SK-N-MC (cell line): ENCODE results near the gene PEAK1.

Source experiments
- DNase-seq: peaks from one replicate; pipeline ENCODE4 v3.0.0-alpha.2; 2011; ENCODE audit warnings: low read depth, low spot score
- H3K27ac ChIP-seq: fragments of 200-600 bp; sonication (generic); 2 replicates; pipeline ENCODE4 v1.5.1; 2016; ENCODE audit warnings: mixed run types
- H3K36me3 ChIP-seq: fragments of 200-600 bp; sonication (generic); 2 replicates; pipeline ENCODE4 v1.6.1; 2017; ENCODE audit warnings: antibody characterized with exemption, low read length, mixed read lengths; ENCODE audit not compliant: insufficient read depth
- H3K4me3 ChIP-seq: fragments of 200-600 bp; sonication (generic); 2 replicates; pipeline ENCODE4 v1.5.1; 2016
- H3K9ac ChIP-seq: fragments of 200-600 bp; sonication (generic); 2 replicates; pipeline ENCODE4 v1.8.0; 2017; ENCODE audit warnings: mixed run types, mixed read lengths; ENCODE audit not compliant: insufficient read length
- H3K9me3 ChIP-seq: fragments of 200-600 bp; sonication (generic); 2 replicates; pipeline ENCODE4 v1.6.1; 2017; ENCODE audit warnings: low read depth, mild to moderate bottlenecking, antibody characterized with exemption, low read length, moderate library complexity, mixed read lengths
- EZH2 ChIP-seq: fragments of 200-600 bp; sonication (generic); IDR thresholded peaks from one replicate; pipeline ENCODE4 v1.6.1; 2017; ENCODE audit warnings: antibody characterized with exemption
- FOXP2 ChIP-seq: optimal IDR thresholded peaks from 2 replicates; pipeline ENCODE3; 2011; ENCODE audit warnings: mild to moderate bottlenecking, moderate library complexity; ENCODE audit not compliant: insufficient read depth; ENCODE audit errors: extremely low read length, control extremely low read depth
- POLR2AphosphoS5 ChIP-seq: IDR thresholded peaks from 2 replicates; pipeline ENCODE4 v1.6.1; 2012; ENCODE audit warnings: mild to moderate bottlenecking, low read depth, low read length, borderline replicate concordance

PEAK1 gene

GRCh38 chr15:77239882-77240608 is 179.9 kb downstream of the PEAK1 start:
- Histone ChIP-seq H3K9me3 (no peaks in the 10 kb centered on the region), H3K4me3 (no peak overlapping the region), H3K9ac (no peak overlapping the region), H3K27ac (no peak overlapping the region), H3K36me3 (no peaks in the 10 kb centered on the region)
- no peak for TF ChIP-seq FOXP2
- no peak for TF ChIP-seq POLR2AphosphoS5
- TF ChIP-seq EZH2: no peak
- no peak for DNase-seq

- TF ChIP-seq FOXP2 (no peak), EZH2 (no peak), POLR2AphosphoS5 (no peak)
- Histone ChIP-seq H3K27ac (no peak overlapping the region), H3K4me3 (no peak overlapping the region), H3K36me3 (no peaks in the 10 kb centered on the region), H3K9ac (no peak overlapping the region), H3K9me3 (no peaks in the 10 kb centered on the region)
- no peak for DNase-seq
These were observed 184.3 kb downstream of the PEAK1 start for GRCh38 chr15:77235566-77235965.

GRCh38 chr15:77228828-77229227 is 191.1 kb downstream of the PEAK1 start:
- TF ChIP-seq EZH2 (no peak), POLR2AphosphoS5 (no peak), FOXP2 (no peak)
- H3K36me3 ChIP-seq: no peaks in the 10 kb centered on the region
- no peak overlapping the region for H3K27ac ChIP-seq
- no peak overlapping the region for H3K9ac ChIP-seq
- no peak for DNase-seq
- no peaks in the 10 kb centered on the region for H3K9me3 ChIP-seq
- no peak overlapping the region for H3K4me3 ChIP-seq

- TF ChIP-seq POLR2AphosphoS5 (no peak), FOXP2 (no peak), EZH2 (no peak)
These were observed 193.3 kb downstream of the PEAK1 start for GRCh38 chr15:77226652-77227051.

GRCh38 chr15:77225646-77226045 is 194.3 kb downstream of the PEAK1 start:
- TF ChIP-seq EZH2 (no peak), FOXP2 (no peak), POLR2AphosphoS5 (no peak)
- no peaks in the 10 kb centered on the region for H3K9me3 ChIP-seq
- no peaks in the 10 kb centered on the region for H3K36me3 ChIP-seq
- H3K9ac ChIP-seq: no peak overlapping the region
- H3K27ac ChIP-seq: no peak overlapping the region
- H3K4me3 ChIP-seq: no peak overlapping the region
- no peak for DNase-seq

More at GRCh38 chr15:77226652-77227051, 193.3 kb downstream of the PEAK1 start:
- DNase-seq: no peak
- Histone ChIP-seq H3K27ac (no peak overlapping the region), H3K9me3 (no peaks in the 10 kb centered on the region), H3K36me3 (no peaks in the 10 kb centered on the region), H3K9ac (no peak overlapping the region), H3K4me3 (no peak overlapping the region)

- TF ChIP-seq POLR2AphosphoS5: no peak
- TF ChIP-seq EZH2: no peak
- TF ChIP-seq FOXP2: no peak
These were observed 194.8 kb downstream of the PEAK1 start for GRCh38 chr15:77225088-77225487.

GRCh38 chr15:77224352-77224751 is 195.6 kb downstream of the PEAK1 start:
- H3K9ac ChIP-seq: no peak overlapping the region
- TF ChIP-seq EZH2 (no peak), POLR2AphosphoS5 (peak; percentile 16; the same call in 1 of the 2 replicates), FOXP2 (peak; percentile 41)
- DNase-seq: peak; percentile 70
- H3K27ac ChIP-seq: peak overlapping the region; percentile 39; the same call in 1 of the 2 replicates
- peak overlapping the region; percentile 47 for H3K4me3 ChIP-seq
- H3K9me3 ChIP-seq: no peaks in the 10 kb centered on the region
- H3K36me3 ChIP-seq: no peaks in the 10 kb centered on the region

More at GRCh38 chr15:77225088-77225487, 194.8 kb downstream of the PEAK1 start:
- Histone ChIP-seq H3K4me3 (peak overlapping the region; percentile 47; the same call in 1 of the 2 replicates), H3K36me3 (no peaks in the 10 kb centered on the region), H3K9ac (no peak overlapping the region), H3K9me3 (no peaks in the 10 kb centered on the region), H3K27ac (no peak overlapping the region)
- no peak for DNase-seq

GRCh38 chr15:77221708-77222107 is 198.2 kb downstream of the PEAK1 start:
- Histone ChIP-seq H3K9ac (no peak overlapping the region), H3K36me3 (no peaks in the 10 kb centered on the region), H3K27ac (no peak overlapping the region), H3K4me3 (no peak overlapping the region), H3K9me3 (no peaks in the 10 kb centered on the region)
- no peak for DNase-seq
- TF ChIP-seq FOXP2 (no peak), EZH2 (no peak), POLR2AphosphoS5 (no peak)

GRCh38 chr15:77221174-77221573 is 198.7 kb downstream of the PEAK1 start:
- Histone ChIP-seq H3K36me3 (no peaks in the 10 kb centered on the region), H3K9ac (no peak overlapping the region), H3K4me3 (no peak overlapping the region), H3K9me3 (no peaks in the 10 kb centered on the region), H3K27ac (no peak overlapping the region)
- TF ChIP-seq FOXP2 (no peak), POLR2AphosphoS5 (no peak), EZH2 (no peak)
- no peak for DNase-seq
